Measurements from ENCODE around the gene PAX5.

Gene PAX5

GRCh38 chr9:36888551-36888950, 145.5 kb downstream of the PAX5 start:
- no peak for TF ChIP-seq JUND (IDR thresholded peaks at IDR 0.05; ENCODE audit: low read depth)
- DNase-seq (ENCODE audit: low read depth in 1 of 2, low spot score in 1 of 2) = no peak
- in situ Hi-C loops (cut with HindIII; ENCODE audit: low pct_unique_long_range_greater_than_20kb, low sequenced_read_pairs) = no loop called here

- no peak for DNase-seq (ENCODE audit: low read depth in 1 of 2, low spot score in 1 of 2)
- in situ Hi-C loops (cut with HindIII; ENCODE audit: low pct_unique_long_range_greater_than_20kb, low sequenced_read_pairs) = no loop called here
- no peak for TF ChIP-seq JUND (IDR thresholded peaks at IDR 0.05; ENCODE audit: low read depth)
Measured at GRCh38 chr9:36884721-36885120, 149.3 kb downstream of the PAX5 start.

- in situ Hi-C loops (cut with HindIII; ENCODE audit: low pct_unique_long_range_greater_than_20kb, low sequenced_read_pairs) = no loop called here
Measured at GRCh38 chr9:36882594-36882993, 151.5 kb downstream of the PAX5 start.

GRCh38 chr9:36881743-36882441, 152.2 kb downstream of the PAX5 start:
- DNase-seq (ENCODE audit: low read depth in 1 of 2, low spot score in 1 of 2) = no peak
- TF ChIP-seq JUND (IDR thresholded peaks at IDR 0.05; ENCODE audit: low read depth) = no peak
- in situ Hi-C loops (cut with HindIII; ENCODE audit: low pct_unique_long_range_greater_than_20kb, low sequenced_read_pairs) = no loop called here

More at GRCh38 chr9:36882594-36882993, 151.5 kb downstream of the PAX5 start:
- no peak for DNase-seq (ENCODE audit: low read depth in 1 of 2, low spot score in 1 of 2)
- TF ChIP-seq JUND (IDR thresholded peaks at IDR 0.05; ENCODE audit: low read depth) = no peak

GRCh38 chr9:36881316-36881715, 152.8 kb downstream of the PAX5 start:
- no peak for DNase-seq (ENCODE audit: low read depth in 1 of 2, low spot score in 1 of 2)
- in situ Hi-C loops (cut with HindIII; ENCODE audit: low pct_unique_long_range_greater_than_20kb, low sequenced_read_pairs) = no loop called here
- TF ChIP-seq JUND (IDR thresholded peaks at IDR 0.05; ENCODE audit: low read depth) = no peak

GRCh38 chr9:36880075-36880474, 154.0 kb downstream of the PAX5 start:
- TF ChIP-seq JUND (IDR thresholded peaks at IDR 0.05; ENCODE audit: low read depth) = no peak
- DNase-seq (ENCODE audit: low read depth in 1 of 2, low spot score in 1 of 2) = no peak
- in situ Hi-C loops (cut with HindIII; ENCODE audit: low pct_unique_long_range_greater_than_20kb, low sequenced_read_pairs) = no loop called here

GRCh38 chr9:36878986-36879982, 154.8 kb downstream of the PAX5 start:
- DNase-seq (ENCODE audit: low read depth in 1 of 2, low spot score in 1 of 2) = no peak
- in situ Hi-C loops (cut with HindIII; ENCODE audit: low pct_unique_long_range_greater_than_20kb, low sequenced_read_pairs) = no loop called here
- no peak for TF ChIP-seq JUND (IDR thresholded peaks at IDR 0.05; ENCODE audit: low read depth)

- TF ChIP-seq JUND (IDR thresholded peaks at IDR 0.05; ENCODE audit: low read depth) = no peak
- DNase-seq (ENCODE audit: low read depth in 1 of 2, low spot score in 1 of 2) = no peak
- in situ Hi-C loops (cut with HindIII; ENCODE audit: low pct_unique_long_range_greater_than_20kb, low sequenced_read_pairs) = no loop called here
Measured at GRCh38 chr9:36877239-36877638, 156.8 kb downstream of the PAX5 start.

- DNase-seq (ENCODE audit: low read depth in 1 of 2, low spot score in 1 of 2) = no peak
- no peak for TF ChIP-seq JUND (IDR thresholded peaks at IDR 0.05; ENCODE audit: low read depth)
- in situ Hi-C loops (cut with HindIII; ENCODE audit: low pct_unique_long_range_greater_than_20kb, low sequenced_read_pairs) = no loop called here
Measured at GRCh38 chr9:36876056-36876455, 158.0 kb downstream of the PAX5 start.

- DNase-seq (ENCODE audit: low read depth in 1 of 2, low spot score in 1 of 2) = no peak
- TF ChIP-seq JUND (IDR thresholded peaks at IDR 0.05; ENCODE audit: low read depth) = no peak
- in situ Hi-C loops (cut with HindIII; ENCODE audit: low pct_unique_long_range_greater_than_20kb, low sequenced_read_pairs) = no loop called here
Measured at GRCh38 chr9:36874921-36875320, 159.1 kb downstream of the PAX5 start.

- in situ Hi-C loops (cut with HindIII; ENCODE audit: low pct_unique_long_range_greater_than_20kb, low sequenced_read_pairs) = no loop called here
- no peak for TF ChIP-seq JUND (IDR thresholded peaks at IDR 0.05; ENCODE audit: low read depth)
- DNase-seq (ENCODE audit: low read depth in 1 of 2, low spot score in 1 of 2) = no peak
Measured at GRCh38 chr9:36874261-36874660, 159.8 kb downstream of the PAX5 start.

- TF ChIP-seq JUND (IDR thresholded peaks at IDR 0.05; ENCODE audit: low read depth) = no peak
- DNase-seq (ENCODE audit: low read depth in 1 of 2, low spot score in 1 of 2) = peak; percentile 70 to 77
- in situ Hi-C loops (cut with HindIII; ENCODE audit: low pct_unique_long_range_greater_than_20kb, low sequenced_read_pairs) = no loop called here
Measured at GRCh38 chr9:36873247-36873875, 160.7 kb downstream of the PAX5 start.

GRCh38 chr9:36872641-36873040, 161.4 kb downstream of the PAX5 start:
- in situ Hi-C loops (cut with HindIII; ENCODE audit: low pct_unique_long_range_greater_than_20kb, low sequenced_read_pairs) = no loop called here
- DNase-seq (ENCODE audit: low read depth in 1 of 2, low spot score in 1 of 2) = no peak
- no peak for TF ChIP-seq JUND (IDR thresholded peaks at IDR 0.05; ENCODE audit: low read depth)
